HepG2 (cell line): Measurements from ENCODE around the gene CD300LB.

Experiments used
- LCORL ChIP-seq, 2 experiments: fragments of 450-650 bp in 1 of 2; sonication (generic) in 1 of 2; formaldehyde crosslinking in 1 of 2; IDR thresholded peaks; 2 replicates each; pipeline versions ENCODE4 v1.5.0 to v1.6.1; 2017 to 2020; ENCODE audit warnings: antibody characterized with exemption in 1 of 2, missing genetic modification reagents in 1 of 2
- MZF1 ChIP-seq: sonication (generic); formaldehyde crosslinking; IDR thresholded peaks from 2 replicates; pipeline ENCODE4 v1.8.1; 2023; ENCODE audit warnings: mild to moderate bottlenecking, missing genetic modification reagents, borderline replicate concordance
- PCBP2 ChIP-seq: fragments of 200-400 bp; formaldehyde crosslinking; optimal IDR thresholded peaks from 2 replicates; pipeline ENCODE3; 2018; ENCODE audit warnings: low read length, low read depth; ENCODE audit not compliant: poor library complexity, severe bottlenecking
- YY1 ChIP-seq: IDR thresholded peaks from 2 replicates; pipeline ENCODE4 v1.6.1; 2011; ENCODE audit warnings: low read length, low read depth, moderate library complexity, mild to moderate bottlenecking; ENCODE audit not compliant: insufficient read depth, insufficient replicate concordance
- ZC3H4 ChIP-seq: sonication (generic); formaldehyde crosslinking; IDR thresholded peaks from 2 replicates; pipeline ENCODE4 v1.4.0; 2020; ENCODE audit warnings: missing genetic modification reagents, borderline replicate concordance
- ZFP41 ChIP-seq: sonication (generic); formaldehyde crosslinking; IDR thresholded peaks from 2 replicates; pipeline ENCODE4 v1.4.0; 2020; ENCODE audit warnings: mild to moderate bottlenecking, missing genetic modification reagents, borderline replicate concordance
- ZSCAN20 ChIP-seq: sonication (generic); formaldehyde crosslinking; IDR thresholded peaks from 2 replicates; pipeline ENCODE4 v1.4.0; 2020; ENCODE audit warnings: missing genetic modification reagents, mild to moderate bottlenecking, borderline replicate concordance
- TF ChIP-seq, protein P1 (sequence below): sonication (generic); formaldehyde crosslinking; IDR thresholded peaks from 2 replicates; pipeline ENCODE4 v1.5.0; 2020; ENCODE audit warnings: mild to moderate bottlenecking, missing genetic modification reagents, moderate library complexity
- TF ChIP-seq, protein P2 (sequence below): sonication (generic); formaldehyde crosslinking; IDR thresholded peaks from 2 replicates; pipeline ENCODE4 v1.4.0; 2020; ENCODE audit warnings: mild to moderate bottlenecking, missing genetic modification reagents, borderline replicate concordance

GRCh38 chr17:74523308-74523707 is 8.0 kb downstream of the CD300LB start:
- TF ChIP-seq ZC3H4 (CRISPR knock-in tag) (no peak), ZFP41 (CRISPR knock-in tag) (no peak), ZSCAN20 (no peak), PCBP2 (no peak), MZF1 (CRISPR knock-in tag) (no peak), YY1 (no peak), LCORL (IDR thresholded peaks at IDR 0.05) (no peak), LCORL (CRISPR knock-in tag; IDR thresholded peaks at IDR 0.05) (no peak)
- TF ChIP-seq, protein P1, sequence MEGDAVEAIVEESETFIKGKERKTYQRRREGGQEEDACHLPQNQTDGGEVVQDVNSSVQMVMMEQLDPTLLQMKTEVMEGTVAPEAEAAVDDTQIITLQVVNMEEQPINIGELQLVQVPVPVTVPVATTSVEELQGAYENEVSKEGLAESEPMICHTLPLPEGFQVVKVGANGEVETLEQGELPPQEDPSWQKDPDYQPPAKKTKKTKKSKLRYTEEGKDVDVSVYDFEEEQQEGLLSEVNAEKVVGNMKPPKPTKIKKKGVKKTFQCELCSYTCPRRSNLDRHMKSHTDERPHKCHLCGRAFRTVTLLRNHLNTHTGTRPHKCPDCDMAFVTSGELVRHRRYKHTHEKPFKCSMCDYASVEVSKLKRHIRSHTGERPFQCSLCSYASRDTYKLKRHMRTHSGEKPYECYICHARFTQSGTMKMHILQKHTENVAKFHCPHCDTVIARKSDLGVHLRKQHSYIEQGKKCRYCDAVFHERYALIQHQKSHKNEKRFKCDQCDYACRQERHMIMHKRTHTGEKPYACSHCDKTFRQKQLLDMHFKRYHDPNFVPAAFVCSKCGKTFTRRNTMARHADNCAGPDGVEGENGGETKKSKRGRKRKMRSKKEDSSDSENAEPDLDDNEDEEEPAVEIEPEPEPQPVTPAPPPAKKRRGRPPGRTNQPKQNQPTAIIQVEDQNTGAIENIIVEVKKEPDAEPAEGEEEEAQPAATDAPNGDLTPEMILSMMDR (CRISPR knock-in tag), result no peak
- TF ChIP-seq, protein P2, sequence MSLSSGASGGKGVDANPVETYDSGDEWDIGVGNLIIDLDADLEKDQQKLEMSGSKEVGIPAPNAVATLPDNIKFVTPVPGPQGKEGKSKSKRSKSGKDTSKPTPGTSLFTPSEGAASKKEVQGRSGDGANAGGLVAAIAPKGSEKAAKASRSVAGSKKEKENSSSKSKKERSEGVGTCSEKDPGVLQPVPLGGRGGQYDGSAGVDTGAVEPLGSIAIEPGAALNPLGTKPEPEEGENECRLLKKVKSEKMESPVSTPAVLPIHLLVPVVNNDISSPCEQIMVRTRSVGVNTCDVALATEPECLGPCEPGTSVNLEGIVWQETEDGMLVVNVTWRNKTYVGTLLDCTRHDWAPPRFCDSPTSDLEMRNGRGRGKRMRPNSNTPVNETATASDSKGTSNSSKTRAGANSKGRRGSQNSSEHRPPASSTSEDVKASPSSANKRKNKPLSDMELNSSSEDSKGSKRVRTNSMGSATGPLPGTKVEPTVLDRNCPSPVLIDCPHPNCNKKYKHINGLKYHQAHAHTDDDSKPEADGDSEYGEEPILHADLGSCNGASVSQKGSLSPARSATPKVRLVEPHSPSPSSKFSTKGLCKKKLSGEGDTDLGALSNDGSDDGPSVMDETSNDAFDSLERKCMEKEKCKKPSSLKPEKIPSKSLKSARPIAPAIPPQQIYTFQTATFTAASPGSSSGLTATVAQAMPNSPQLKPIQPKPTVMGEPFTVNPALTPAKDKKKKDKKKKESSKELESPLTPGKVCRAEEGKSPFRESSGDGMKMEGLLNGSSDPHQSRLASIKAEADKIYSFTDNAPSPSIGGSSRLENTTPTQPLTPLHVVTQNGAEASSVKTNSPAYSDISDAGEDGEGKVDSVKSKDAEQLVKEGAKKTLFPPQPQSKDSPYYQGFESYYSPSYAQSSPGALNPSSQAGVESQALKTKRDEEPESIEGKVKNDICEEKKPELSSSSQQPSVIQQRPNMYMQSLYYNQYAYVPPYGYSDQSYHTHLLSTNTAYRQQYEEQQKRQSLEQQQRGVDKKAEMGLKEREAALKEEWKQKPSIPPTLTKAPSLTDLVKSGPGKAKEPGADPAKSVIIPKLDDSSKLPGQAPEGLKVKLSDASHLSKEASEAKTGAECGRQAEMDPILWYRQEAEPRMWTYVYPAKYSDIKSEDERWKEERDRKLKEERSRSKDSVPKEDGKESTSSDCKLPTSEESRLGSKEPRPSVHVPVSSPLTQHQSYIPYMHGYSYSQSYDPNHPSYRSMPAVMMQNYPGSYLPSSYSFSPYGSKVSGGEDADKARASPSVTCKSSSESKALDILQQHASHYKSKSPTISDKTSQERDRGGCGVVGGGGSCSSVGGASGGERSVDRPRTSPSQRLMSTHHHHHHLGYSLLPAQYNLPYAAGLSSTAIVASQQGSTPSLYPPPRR, result no peak
